GM23338 (cell line): Measurements from ENCODE around the gene SIGLEC15.

Source experiments
- CREB1 ChIP-seq: fragments of 250-450 bp; sonication (Bioruptor Pico); IDR thresholded peaks from 2 replicates; pipeline ENCODE4 v1.5.0; 2020; ENCODE audit warnings: low read depth, mild to moderate bottlenecking, moderate library complexity
- CTCF ChIP-seq, 2 experiments: fragments of 200-600 bp in 1 of 2; sonication (generic) in 1 of 2; conservative IDR thresholded peaks; 2 replicates each; pipeline versions ENCODE4 v1.5.1 to v1.6.1; 2016 to 2017; ENCODE audit warnings: antibody characterized with exemption in 2 of 2, low read depth in 2 of 2, mild to moderate bottlenecking in 2 of 2, moderate library complexity in 1 of 2
- EZH2 ChIP-seq: fragments of 200-600 bp; sonication (generic); IDR thresholded peaks from one replicate; pipeline ENCODE4 v1.8.0; 2017; ENCODE audit warnings: antibody characterized with exemption, mild to moderate bottlenecking, low read depth; ENCODE audit not compliant: unreplicated experiment

GRCh38 chr18:45787346-45787745 lies 38.1 kb upstream of the SIGLEC15 start:
- TF ChIP-seq CREB1, result no peak
- no peak for TF ChIP-seq EZH2
- no peak for TF ChIP-seq CTCF (conservative IDR thresholded peaks at IDR 0.05; ENCODE audit: low read depth in 2 of 2)
